Naive thymus-derived CD4-positive, alpha-beta T cell (primary cell): Measurements from ENCODE around the gene GMPPB. TPM values are rescaled to one million over a fixed set of nuclear protein-coding genes. Genes with fewer than 3 reads are reported as not detected.

Experiments used
- polyA plus RNA-seq, 2 donors: library from polyadenylated mRNA; unstranded; fragments of 300-500 nt; fragmentation: Illumina TruSeq; gene quantifications; one replicate each; pipeline ENCODE4 v1.2.3, GENCODE V29; 2021
- total RNA-seq, 6 experiments: library from RNA in 5 of 6; stranded (reverse) in 5 of 6; gene quantifications; 1 replicate in 5 of 6; 2 replicates in 1 of 6; pipeline ENCODE4 v1.2.3 and lab custom pipeline; 2021 to 2026

The GMPPB gene
- total and polyA plus RNA-seq, 7 experiments from 2014 or later, result 14.9 to 60.4 (median 39.3) TPM

Other genes with a start within 250 kb of the GMPPB start
- under 1 TPM; 0.12 to 0.16 (median 0.14) TPM for gene BSN, start 169.5 kb downstream of the GMPPB start, total RNA-seq
- not detected for gene BSN, start 169.5 kb downstream of the GMPPB start, polyA plus RNA-seq
- 100 to 1,000 TPM in 2 of 5 experiments, 10 to 100 TPM in 3; 75.5 to 151 (median 99.1) TPM for gene APEH, start 49.6 kb downstream of the GMPPB start, total RNA-seq
- gene APEH, start 49.6 kb downstream of the GMPPB start, polyA plus RNA-seq, result 100 to 1,000 TPM; 103 to 151 TPM
- 10 to 100 TPM in 3 of 5 experiments, 1 to 10 TPM in 2; 7.9 to 12.8 (median 10.0) TPM for gene MST1, start 34.5 kb downstream of the GMPPB start, total RNA-seq
- 1 to 10 TPM in 1 of 2 donors, under 1 TPM in 1; 0.90 to 1.0 TPM for gene MST1, start 34.5 kb downstream of the GMPPB start, polyA plus RNA-seq
- gene RNF123, start 34.4 kb downstream of the GMPPB start, total RNA-seq, result 10 to 100 TPM; 34.5 to 77.2 (median 50.7) TPM
- 10 to 100 TPM in 1 of 2 donors, 1 to 10 TPM in 1; 8.3 to 19.7 TPM for gene RNF123, start 34.4 kb downstream of the GMPPB start, polyA plus RNA-seq
- gene AMIGO3, start 4.3 kb downstream of the GMPPB start, total RNA-seq, result 1 to 10 TPM in 1 of 5 experiments, under 1 TPM in 2, not detected in 2; 0.16 to 1.8 (median 0.24) TPM
- under 1 TPM in 1 of 2 donors, not detected in 1; 0.58 TPM for gene AMIGO3, start 4.3 kb downstream of the GMPPB start, polyA plus RNA-seq
- 10 to 100 TPM; 41.8 to 57.0 (median 47.3) TPM for gene IP6K1, start 62.6 kb upstream of the GMPPB start, total RNA-seq
- gene IP6K1, start 62.6 kb upstream of the GMPPB start, polyA plus RNA-seq, result 10 to 100 TPM; 18.4 to 36.3 TPM
- gene CDHR4, start 75.9 kb upstream of the GMPPB start, total RNA-seq, result under 1 TPM in 3 of 5 experiments, not detected in 2; 0.29 to 0.62 (median 0.44) TPM
- not detected for gene CDHR4, start 75.9 kb upstream of the GMPPB start, polyA plus RNA-seq
- 1 to 10 TPM in 3 of 5 experiments, under 1 TPM in 2; 0.65 to 2.2 (median 1.8) TPM for gene INKA1, start 79.3 kb upstream of the GMPPB start, total RNA-seq
- gene INKA1, start 79.3 kb upstream of the GMPPB start, polyA plus RNA-seq, result 1 to 10 TPM in 1 of 2 donors, under 1 TPM in 1; 0.69 to 1.6 TPM
- gene UBA7, start 90.0 kb upstream of the GMPPB start, total RNA-seq, result 100 to 1,000 TPM; 273 to 318 (median 287) TPM
- gene UBA7, start 90.0 kb upstream of the GMPPB start, polyA plus RNA-seq, result 10 to 100 TPM; 31.6 to 48.4 TPM
- 10 to 100 TPM in 1 of 5 experiments, 1 to 10 TPM in 4; 4.1 to 22.5 (median 5.7) TPM for gene TRAIP, start 132.6 kb upstream of the GMPPB start, total RNA-seq
- 1 to 10 TPM; 2.7 to 3.8 TPM for gene TRAIP, start 132.6 kb upstream of the GMPPB start, polyA plus RNA-seq
- not detected for gene CAMKV, start 146.0 kb upstream of the GMPPB start, total RNA-seq
- not detected for gene CAMKV, start 146.0 kb upstream of the GMPPB start, polyA plus RNA-seq
- 1 to 10 TPM in 3 of 5 experiments, under 1 TPM in 2; 0.39 to 5.8 (median 1.2) TPM for gene MST1R, start 179.9 kb upstream of the GMPPB start, total RNA-seq
- gene MST1R, start 179.9 kb upstream of the GMPPB start, polyA plus RNA-seq, result under 1 TPM; 0.66 to 0.80 TPM
- gene MON1A, start 205.9 kb upstream of the GMPPB start, total RNA-seq, result 10 to 100 TPM in 2 of 5 experiments, 1 to 10 TPM in 3; 4.6 to 12.6 (median 8.6) TPM
- gene MON1A, start 205.9 kb upstream of the GMPPB start, polyA plus RNA-seq, result 10 to 100 TPM; 10.9 to 24.5 TPM
- 100 to 1,000 TPM; 103 to 208 (median 153) TPM for gene RBM6, start 216.2 kb upstream of the GMPPB start, total RNA-seq
- 10 to 100 TPM; 29.6 to 70.1 TPM for gene RBM6, start 216.2 kb upstream of the GMPPB start, polyA plus RNA-seq